GM18517 (cell line): Measurements from ENCODE around the gene PSG7.
"Not testable (repeated sequence)": the region's sequence is repeated elsewhere in the genome, so short reads cannot be mapped to it uniquely, and the experiment has no call there.

Experiments
- ATAC-seq: cut with Tn5 transposase; IDR thresholded peaks from one replicate; pipeline ENCODE4 v1.9.1; 2021; ENCODE audit warnings: mild to moderate bottlenecking, moderate library complexity; ENCODE audit not compliant: unreplicated experiment

The PSG7 gene

DNA sequence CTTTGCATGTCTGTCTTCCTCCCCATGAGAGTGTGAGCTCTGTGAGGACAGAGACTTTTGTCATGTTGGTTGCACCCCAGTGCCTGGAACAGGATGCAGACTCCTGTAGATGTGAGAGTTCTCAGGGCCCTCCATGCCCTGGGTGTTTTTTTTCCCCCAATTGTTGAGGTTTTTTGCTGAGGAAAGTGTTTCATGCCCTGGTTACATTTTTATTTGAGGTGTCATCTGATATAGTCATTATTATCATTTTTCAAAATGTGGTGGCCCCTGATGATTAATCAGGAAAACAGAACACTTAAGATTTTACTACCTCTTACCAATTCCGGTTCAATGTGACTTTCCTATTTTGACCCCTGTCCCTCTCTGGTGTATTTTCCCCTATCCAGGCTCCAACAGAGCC is 20.1 kb downstream of the PSG7 start:
- ATAC-seq, result not testable (repeated sequence)

DNA sequence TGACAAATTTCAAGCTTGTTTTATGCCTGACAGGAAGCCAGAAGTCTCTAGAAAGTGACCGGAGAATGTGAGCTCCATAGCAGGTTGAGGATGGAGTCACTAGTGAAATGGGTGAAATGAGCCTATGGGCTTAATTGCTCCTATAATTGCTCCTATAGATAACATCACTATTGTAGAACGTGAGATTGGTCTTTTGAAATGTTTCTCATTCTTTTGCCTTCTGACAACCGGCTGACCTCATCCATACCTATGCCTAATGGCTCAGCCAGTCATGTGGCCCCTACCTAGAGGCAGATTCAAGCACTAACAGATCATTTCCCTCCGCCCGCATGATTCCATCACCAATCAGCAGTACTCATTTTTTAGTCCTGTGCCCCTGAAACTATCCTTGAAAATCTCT is 23.5 kb downstream of the PSG7 start:
- ATAC-seq, result not testable (repeated sequence)

- ATAC-seq, result not testable (repeated sequence)
Measured at GRCh38 chr19:42912941-42913340, 24.1 kb downstream of the PSG7 start.

- not testable (repeated sequence) for ATAC-seq
Measured at GRCh38 chr19:42911731-42912130, 25.3 kb downstream of the PSG7 start.

DNA sequence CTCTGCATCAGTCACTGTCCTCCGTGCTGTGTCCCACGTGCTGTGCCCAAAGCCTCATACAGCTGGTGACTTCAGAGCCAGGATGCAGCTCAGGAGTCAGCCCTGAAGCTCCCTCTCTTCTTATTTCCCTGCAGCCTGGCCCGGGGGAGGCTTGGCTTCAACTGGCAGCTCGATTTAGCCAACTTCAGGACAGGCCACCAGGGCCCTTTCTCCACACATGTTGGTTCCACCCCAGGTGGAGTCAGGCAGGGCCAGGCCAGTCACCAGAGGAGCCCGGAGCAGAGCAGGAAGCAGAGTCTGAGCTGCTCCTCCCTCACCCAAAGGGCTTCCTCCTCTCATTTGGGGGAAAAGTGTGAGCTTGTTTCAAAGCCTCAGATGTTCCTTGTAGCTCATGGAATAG is 30.8 kb downstream of the PSG7 start:
- not testable (repeated sequence) for ATAC-seq

GRCh38 chr19:42900561-42900960 is 36.4 kb downstream of the PSG7 start:
- ATAC-seq, result not testable (repeated sequence)

DNA sequence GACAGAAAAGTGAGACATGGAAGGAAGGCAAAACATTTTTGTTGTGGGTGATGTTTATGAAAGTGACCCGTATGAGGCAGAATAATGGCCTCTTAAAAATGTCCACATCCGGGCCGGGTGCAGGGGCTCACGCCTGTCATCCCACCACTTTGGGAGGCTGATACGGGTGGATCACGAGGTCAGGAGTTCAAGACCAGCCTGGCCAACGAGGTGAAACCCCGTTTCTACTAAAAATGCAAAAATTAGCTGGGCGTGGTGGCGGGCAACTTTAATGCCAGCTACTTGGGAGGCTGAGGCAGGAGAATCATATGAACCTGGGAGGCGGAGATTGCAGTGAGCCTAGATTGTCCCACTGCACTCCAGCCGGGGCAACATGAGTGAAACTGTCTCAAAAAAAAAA is 37.3 kb downstream of the PSG7 start:
- not testable (repeated sequence) for ATAC-seq

DNA sequence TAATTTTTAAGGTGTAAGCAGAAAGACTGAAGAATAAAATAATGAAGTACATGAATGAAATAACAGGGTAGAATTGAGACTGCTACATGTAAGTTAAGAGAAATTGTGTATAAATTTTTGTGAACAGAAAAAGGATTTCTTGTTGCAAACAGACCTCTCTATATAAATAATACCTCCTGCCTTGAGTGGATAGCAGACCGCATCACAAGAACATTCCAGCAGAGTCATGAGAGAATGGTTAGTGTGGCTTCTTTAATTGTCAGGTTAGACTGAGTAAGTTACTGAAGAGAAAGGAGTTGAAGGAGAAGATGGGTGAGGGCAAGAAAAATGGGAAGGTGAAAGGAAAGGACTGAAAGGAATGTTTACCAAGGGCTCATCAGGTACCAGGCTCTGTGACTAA is 37.9 kb downstream of the PSG7 start:
- not testable (repeated sequence) for ATAC-seq

DNA sequence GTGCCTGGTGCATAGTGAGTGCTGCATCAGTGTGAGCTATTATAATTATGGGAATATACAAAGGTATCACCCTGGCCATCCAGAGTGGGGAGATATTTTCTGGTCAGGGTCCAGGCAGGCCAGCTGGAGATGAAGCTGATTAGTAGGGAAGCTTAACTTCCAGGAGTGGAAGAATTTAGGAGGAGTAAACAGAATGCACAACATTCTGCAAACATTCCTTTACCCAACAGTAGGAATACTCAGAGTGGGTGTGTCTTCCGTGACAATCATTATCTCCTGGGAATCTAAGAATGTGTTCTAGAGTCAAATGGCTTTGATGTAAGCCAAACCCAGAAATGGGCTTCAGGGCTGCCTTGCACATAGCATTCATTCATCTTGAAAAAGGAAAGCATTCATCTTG is 38.4 kb downstream of the PSG7 start:
- ATAC-seq, result not testable (repeated sequence)

DNA sequence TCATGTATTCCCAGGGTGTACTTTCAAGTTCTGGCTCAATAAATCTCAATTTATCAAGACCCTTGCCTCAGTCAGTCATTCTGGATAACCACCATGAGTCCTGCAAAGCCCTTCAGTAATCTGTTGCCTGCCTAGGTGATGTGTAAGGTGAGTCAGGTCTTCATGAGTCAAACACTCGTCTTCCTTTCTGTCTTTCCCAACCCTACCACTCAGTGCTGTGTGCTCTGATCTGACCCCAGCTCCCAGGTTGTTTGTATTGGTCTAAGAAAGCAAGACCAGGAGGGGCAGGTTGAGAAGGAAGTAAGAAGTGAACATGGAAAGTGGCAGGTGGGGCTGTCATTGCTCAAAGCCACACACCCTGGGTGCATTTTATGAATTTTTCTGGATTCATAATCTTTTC is 39.3 kb downstream of the PSG7 start:
- ATAC-seq, result not testable (repeated sequence)

- ATAC-seq, result not testable (repeated sequence)
Measured at GRCh38 chr19:42890446-42890845, 46.6 kb downstream of the PSG7 start.

DNA sequence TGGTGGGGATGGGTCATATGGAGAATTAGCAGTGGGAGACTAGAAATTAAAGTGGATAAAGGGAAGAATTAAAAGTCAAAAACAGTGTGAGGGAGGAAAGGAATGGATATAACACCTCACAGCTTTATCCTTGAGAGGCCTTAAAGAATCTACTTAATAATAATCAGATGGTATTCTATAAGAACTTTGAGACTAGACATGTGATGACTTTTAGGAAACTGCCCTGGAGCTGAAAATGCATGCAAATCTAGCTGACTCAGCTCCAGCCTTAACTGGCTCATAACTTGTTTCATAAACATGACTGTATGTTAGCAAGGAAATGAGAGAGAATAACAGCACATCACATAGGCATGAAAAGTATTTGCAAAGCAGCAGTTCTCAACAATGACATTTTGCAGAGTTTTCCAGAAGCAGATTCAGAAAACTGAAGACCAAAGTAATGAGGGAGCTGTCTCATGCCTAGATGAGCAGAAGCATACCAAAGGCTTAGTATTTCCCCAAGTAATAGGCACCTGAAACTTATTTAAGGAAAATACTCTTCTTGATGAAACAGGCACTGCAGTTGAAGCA is 49.0 kb downstream of the PSG7 start:
- ATAC-seq, result not testable (repeated sequence)

DNA sequence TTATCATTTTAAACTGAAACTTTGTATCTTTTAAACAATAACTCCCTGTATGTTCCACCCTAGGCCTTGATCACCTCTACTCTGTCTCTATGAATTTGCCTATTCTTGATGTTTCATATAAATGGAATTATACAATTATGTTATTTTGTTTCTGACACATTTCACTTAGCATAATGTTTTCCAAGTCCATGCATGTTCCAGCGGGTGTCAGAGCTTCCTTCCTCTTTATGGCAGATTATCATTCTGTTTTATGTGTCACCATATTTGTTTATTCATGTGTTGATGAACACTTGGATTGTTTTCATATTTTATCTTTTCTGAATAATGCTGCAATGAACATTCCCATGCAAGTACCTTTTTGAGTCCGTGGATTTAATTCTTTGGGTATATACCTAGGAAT is 54.3 kb downstream of the PSG7 start:
- not testable (repeated sequence) for ATAC-seq

GRCh38 chr19:42882010-42882409 is 55.0 kb downstream of the PSG7 start:
- not testable (repeated sequence) for ATAC-seq

GRCh38 chr19:42881279-42881678 is 55.7 kb downstream of the PSG7 start:
- ATAC-seq, result not testable (repeated sequence)

DNA sequence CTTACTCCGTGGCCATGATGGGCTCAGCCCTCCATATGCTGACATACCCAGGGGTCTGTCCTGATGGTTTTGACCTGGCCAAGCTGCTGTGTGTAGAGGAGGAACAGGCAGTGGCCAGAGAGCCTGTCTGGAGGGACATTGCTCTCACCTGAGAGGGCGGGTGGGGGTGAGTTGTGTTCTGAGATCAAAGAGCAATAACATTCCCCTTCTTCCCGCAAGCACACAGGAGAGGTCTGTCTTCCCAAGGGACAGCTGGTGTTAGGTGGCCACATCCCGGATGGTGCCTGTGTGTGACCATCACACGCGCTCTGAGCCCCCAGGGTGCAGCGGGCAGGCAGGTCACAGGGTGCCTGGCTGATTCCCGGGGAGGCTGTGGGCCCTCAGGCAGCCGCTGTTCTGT is 56.4 kb downstream of the PSG7 start:
- ATAC-seq, result not testable (repeated sequence)

DNA sequence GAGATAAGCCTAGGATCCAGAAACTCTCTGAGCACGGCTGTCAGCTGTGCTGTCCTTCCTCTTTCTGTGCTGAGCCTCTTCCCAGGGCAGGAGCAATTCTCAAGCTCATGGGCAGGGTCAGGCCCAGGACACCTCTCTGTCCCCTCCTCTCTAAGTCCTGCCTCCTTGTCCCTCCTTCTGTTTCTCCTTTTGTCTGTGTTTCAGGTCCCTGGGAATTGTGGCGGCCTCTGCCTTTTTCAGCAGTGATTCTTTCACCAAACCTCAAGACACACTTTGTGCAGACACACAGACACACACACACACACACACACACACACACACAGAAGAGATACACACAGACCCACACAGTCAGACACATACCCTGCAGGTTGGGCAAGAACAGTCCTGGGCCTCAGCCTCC is 57.4 kb downstream of the PSG7 start, which contains the start of gene PSG1:
PSG1 (minus strand) TSS at position 101 of the 400 bp plus-strand sequence. CDS start 132 bp downstream, outside the sequence.
- no peak for ATAC-seq

DNA sequence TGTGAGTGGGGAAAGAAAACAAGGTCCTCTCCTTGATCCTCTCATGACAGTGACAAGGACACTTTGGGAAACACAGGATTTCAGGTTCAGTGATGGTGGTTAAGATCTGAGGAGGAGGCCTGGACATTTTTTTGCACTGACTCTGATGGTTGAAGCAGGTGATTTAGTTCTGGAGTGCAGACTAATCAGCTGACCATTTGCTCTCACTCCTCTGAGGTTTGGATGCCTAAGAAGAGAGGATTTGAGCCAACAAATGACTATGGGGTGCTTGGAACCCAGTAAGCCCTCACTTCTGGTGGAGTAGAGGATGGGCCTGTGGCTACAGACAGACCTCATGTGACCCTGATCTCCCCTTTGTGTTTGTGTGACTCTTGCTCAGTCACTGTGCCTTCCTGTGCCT is 60.4 kb downstream of the PSG7 start:
- ATAC-seq, result not testable (repeated sequence)

DNA sequence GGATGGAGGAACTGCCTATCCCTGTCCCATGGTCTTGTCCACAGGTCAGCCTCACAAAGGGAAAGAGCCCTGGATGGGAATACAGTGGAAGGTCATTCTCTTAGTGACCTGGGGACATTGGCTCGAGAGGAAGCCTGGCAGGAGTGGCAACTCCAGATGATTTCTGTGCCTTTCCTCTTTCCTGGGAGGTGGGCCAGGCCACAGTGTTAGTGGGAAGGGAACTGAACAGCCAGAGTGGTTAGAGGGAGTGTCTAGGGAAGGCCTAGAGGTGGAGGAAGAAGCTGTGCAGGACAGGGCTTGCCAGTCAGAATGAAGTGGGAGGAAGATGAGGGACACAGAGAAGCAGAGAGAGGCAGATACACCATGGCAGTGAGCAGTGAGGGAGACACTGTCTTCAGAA is 61.1 kb downstream of the PSG7 start:
- not testable (repeated sequence) for ATAC-seq

- ATAC-seq, result not testable (repeated sequence)
Measured at GRCh38 chr19:42874901-42875813, 61.9 kb downstream of the PSG7 start.

DNA sequence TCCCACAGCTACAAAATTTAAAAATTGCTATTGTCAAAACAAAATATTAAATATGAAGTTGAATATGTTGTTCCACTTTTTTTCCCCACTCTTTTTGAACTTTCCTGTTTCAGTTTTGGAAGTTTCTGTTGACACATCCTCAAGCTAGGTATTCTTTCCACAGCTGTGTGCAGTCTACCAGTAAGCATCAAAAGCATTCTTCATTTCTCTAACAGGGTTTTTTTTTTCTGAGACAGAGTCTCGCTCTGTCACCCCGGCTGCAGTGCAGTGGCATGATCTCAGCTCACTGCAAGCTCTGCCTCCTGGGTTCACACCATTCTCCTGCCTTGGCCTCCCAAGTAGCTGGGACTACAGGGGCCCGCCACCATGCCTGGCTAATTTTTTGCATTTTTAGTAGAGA is 62.9 kb downstream of the PSG7 start:
- ATAC-seq, result not testable (repeated sequence)
